GM23338 (cell line): ENCODE results near the gene JHY. TPM values are rescaled to one million over a fixed set of nuclear protein-coding genes. Genes with fewer than 3 reads are reported as not detected.

Experiments
- ATAC-seq: fragments of 200-7000 bp; cut with Tn5 transposase; 3 replicates; pipeline ENCODE4 v1.9.1; 2020
- DNase-seq: peaks from one replicate; pipeline ENCODE4 v3.0.0-alpha.2; 2015; ENCODE audit warnings: low spot score
- H2AFZ ChIP-seq: fragments of 200-600 bp; sonication (generic); 2 replicates; pipeline ENCODE4 v1.8.0; 2016; ENCODE audit warnings: antibody characterized with exemption, mild to moderate bottlenecking, moderate library complexity
- H3F3A ChIP-seq: fragments of 200-600 bp; sonication (generic); replicated peaks from 2 replicates; pipeline ENCODE4 v1.8.0; 2017; ENCODE audit warnings: antibody characterized with exemption, mixed run types, low read depth
- H3K27ac ChIP-seq: fragments of 200-600 bp; sonication (generic); 2 replicates; pipeline ENCODE4 v1.6.1; 2016; ENCODE audit warnings: low read depth
- H3K27me3 ChIP-seq: fragments of 200-600 bp; sonication (generic); 2 replicates; pipeline ENCODE4 v1.8.0; 2016; ENCODE audit warnings: mild to moderate bottlenecking, mixed run types, moderate library complexity; ENCODE audit not compliant: insufficient read depth
- H3K36me3 ChIP-seq: fragments of 200-600 bp; sonication (generic); 2 replicates; pipeline ENCODE4 v1.8.0; 2016; ENCODE audit warnings: mild to moderate bottlenecking; ENCODE audit not compliant: insufficient read depth
- H3K4me1 ChIP-seq: fragments of 200-600 bp; sonication (generic); 2 replicates; pipeline ENCODE4 v1.8.0; 2016; ENCODE audit warnings: mild to moderate bottlenecking, moderate library complexity; ENCODE audit not compliant: insufficient read depth
- H3K4me2 ChIP-seq: fragments of 200-600 bp; sonication (generic); 2 replicates; pipeline ENCODE4 v1.7.1; 2017; ENCODE audit warnings: mixed run types
- H3K4me3 ChIP-seq: fragments of 200-600 bp; sonication (generic); 2 replicates; pipeline ENCODE4 v1.6.1; 2016; ENCODE audit warnings: mixed run types
- H3K79me2 ChIP-seq: fragments of 200-600 bp; sonication (generic); replicated peaks from 2 replicates; pipeline ENCODE4 v1.8.0; 2017; ENCODE audit warnings: mild to moderate bottlenecking; ENCODE audit not compliant: insufficient read depth
- H3K9me2 ChIP-seq: fragments of 200-600 bp; sonication (generic); 2 replicates; pipeline ENCODE4 v1.8.0; 2017; ENCODE audit not compliant: insufficient read depth
- H4K20me1 ChIP-seq: fragments of 200-600 bp; sonication (generic); replicated peaks from 2 replicates; pipeline ENCODE4 v1.8.0; 2017; ENCODE audit warnings: mild to moderate bottlenecking; ENCODE audit not compliant: insufficient read depth
- H3K27ac Mint-ChIP-seq: 2 replicates; pipeline ENCODE4 v1.8.0; 2020; ENCODE audit warnings: inconsistent platforms, mild to moderate bottlenecking, moderate library complexity, mixed read lengths
- H3K27me3 Mint-ChIP-seq: 3 replicates; pipeline ENCODE4 v1.8.0; 2022; ENCODE audit warnings: low read depth, mild to moderate bottlenecking, moderate library complexity, mixed read lengths, inconsistent platforms; ENCODE audit not compliant: insufficient read depth, poor library complexity
- H3K36me3 Mint-ChIP-seq: 3 replicates; pipeline ENCODE4 v1.8.0; 2021; ENCODE audit warnings: low read depth, mild to moderate bottlenecking, inconsistent platforms, moderate library complexity, mixed read lengths
- H3K4me1 Mint-ChIP-seq: 3 replicates; pipeline ENCODE4 v1.8.0; 2020; ENCODE audit warnings: mild to moderate bottlenecking, inconsistent platforms, mixed read lengths
- H3K4me3 Mint-ChIP-seq: 3 replicates; pipeline ENCODE4 v1.8.0; 2021; ENCODE audit warnings: moderate library complexity, mild to moderate bottlenecking, inconsistent platforms, mixed read lengths
- H3K9me3 Mint-ChIP-seq: 3 replicates; pipeline ENCODE4 v1.8.0; 2020; ENCODE audit warnings: moderate library complexity, mild to moderate bottlenecking, inconsistent platforms, mixed read lengths
- CREB1 ChIP-seq: fragments of 250-450 bp; sonication (Bioruptor Pico); IDR thresholded peaks from 2 replicates; pipeline ENCODE4 v1.5.0; 2020; ENCODE audit warnings: low read depth, mild to moderate bottlenecking, moderate library complexity
- EZH2 ChIP-seq: fragments of 200-600 bp; sonication (generic); IDR thresholded peaks from one replicate; pipeline ENCODE4 v1.8.0; 2017; ENCODE audit warnings: antibody characterized with exemption, mild to moderate bottlenecking, low read depth; ENCODE audit not compliant: unreplicated experiment
- EZH2phosphoT487 ChIP-seq: fragments of 200-600 bp; sonication (generic); IDR thresholded peaks from one replicate; pipeline ENCODE4 v1.8.1; 2018; ENCODE audit warnings: antibody characterized with exemption; ENCODE audit not compliant: unreplicated experiment
- JUNB ChIP-seq: IDR thresholded peaks from one replicate; pipeline ENCODE4 v1.6.1; 2016; ENCODE audit warnings: antibody characterized with exemption; ENCODE audit not compliant: unreplicated experiment
- NANOG ChIP-seq: IDR thresholded peaks from 2 replicates; pipeline ENCODE4 v1.6.1; 2016; ENCODE audit warnings: antibody characterized with exemption, borderline replicate concordance
- POLR2AphosphoS5 ChIP-seq: IDR thresholded peaks from 2 replicates; pipeline ENCODE4 v1.6.1; 2016; ENCODE audit warnings: antibody characterized with exemption, low read depth
- STAT1 ChIP-seq: IDR thresholded peaks from one replicate; pipeline ENCODE4 v1.6.1; 2016; ENCODE audit warnings: antibody characterized with exemption; ENCODE audit not compliant: unreplicated experiment
- ZNF114 ChIP-seq: fragments of 250-450 bp; sonication (Bioruptor Pico); IDR thresholded peaks from 2 replicates; pipeline ENCODE4 v1.5.0; 2020; ENCODE audit warnings: mild to moderate bottlenecking, moderate library complexity
- ZNF331 ChIP-seq: fragments of 250-450 bp; sonication (Bioruptor Pico); IDR thresholded peaks from 2 replicates; pipeline ENCODE4 v1.5.0; 2020; ENCODE audit warnings: low read depth, mild to moderate bottlenecking, moderate library complexity
- polyA plus RNA-seq: library from polyadenylated mRNA; unstranded; fragments of >200 nt; fragmentation: Nextera tagmentation; extraction: Ambion mirVana; gene quantifications from 2 replicates; pipeline ENCODE4 v1.2.1, GENCODE V29; 2016
- total RNA-seq: library from RNA; depleted of rRNA; stranded (reverse); fragments of >200 nt; shearing (Covaris generic); gene quantifications from 2 replicates; pipeline ENCODE4 v1.2.3, GENCODE V29; 2014
- TF ChIP-seq, protein P1 (sequence below): IDR thresholded peaks from 2 replicates; pipeline ENCODE4 v1.6.1; 2016; ENCODE audit warnings: antibody characterized with exemption
- TF ChIP-seq, protein P2 (sequence below), 2 experiments: fragments of 200-600 bp in 1 of 2; sonication (generic) in 1 of 2; conservative IDR thresholded peaks; 2 replicates each; pipeline versions ENCODE4 v1.5.1 to v1.6.1; 2016 to 2017; ENCODE audit warnings: antibody characterized with exemption in 2 of 2, low read depth in 2 of 2, mild to moderate bottlenecking in 2 of 2, moderate library complexity in 1 of 2
- TF ChIP-seq, protein P3 (sequence below): fragments of 250-450 bp; sonication (Bioruptor Pico); IDR thresholded peaks from 2 replicates; pipeline ENCODE4 v1.5.0; 2020; ENCODE audit warnings: mild to moderate bottlenecking, moderate library complexity
- TF ChIP-seq, protein P4 (sequence below): IDR thresholded peaks from one replicate; pipeline ENCODE4 v1.6.1; 2018; ENCODE audit warnings: antibody characterized with exemption; ENCODE audit not compliant: unreplicated experiment

JHY gene
- total and polyA plus RNA-seq, 2 experiments from 2014 or later, result 0.94 to 0.97 TPM

DNA sequence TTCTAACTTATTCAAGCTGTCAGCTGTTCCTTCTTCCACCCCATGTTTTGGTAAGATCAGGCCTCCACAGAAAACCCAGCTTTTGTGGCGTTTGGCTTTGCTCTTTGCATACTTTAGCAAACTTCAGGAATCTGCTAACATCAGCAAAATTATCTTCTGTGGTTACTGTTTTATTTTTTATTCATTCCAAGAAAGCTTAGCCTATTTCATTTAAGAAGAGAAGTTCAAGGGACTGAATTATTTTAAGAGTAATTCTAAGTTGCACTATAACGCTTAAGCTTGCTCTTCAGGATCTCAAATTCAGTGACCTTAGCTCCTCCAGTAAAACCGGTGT is 1.1 kb downstream of the JHY start (continued):
- TF ChIP-seq CREB1 (CRISPR knock-in tag) (no peak), ZNF114 (CRISPR knock-in tag) (no peak), STAT1 (no peak), EZH2 (no peak), NANOG (no peak), EZH2phosphoT487 (no peak), POLR2AphosphoS5 (no peak)
- TF ChIP-seq, protein P1, sequence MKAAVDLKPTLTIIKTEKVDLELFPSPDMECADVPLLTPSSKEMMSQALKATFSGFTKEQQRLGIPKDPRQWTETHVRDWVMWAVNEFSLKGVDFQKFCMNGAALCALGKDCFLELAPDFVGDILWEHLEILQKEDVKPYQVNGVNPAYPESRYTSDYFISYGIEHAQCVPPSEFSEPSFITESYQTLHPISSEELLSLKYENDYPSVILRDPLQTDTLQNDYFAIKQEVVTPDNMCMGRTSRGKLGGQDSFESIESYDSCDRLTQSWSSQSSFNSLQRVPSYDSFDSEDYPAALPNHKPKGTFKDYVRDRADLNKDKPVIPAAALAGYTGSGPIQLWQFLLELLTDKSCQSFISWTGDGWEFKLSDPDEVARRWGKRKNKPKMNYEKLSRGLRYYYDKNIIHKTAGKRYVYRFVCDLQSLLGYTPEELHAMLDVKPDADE, result no peak
- TF ChIP-seq, protein P2, sequence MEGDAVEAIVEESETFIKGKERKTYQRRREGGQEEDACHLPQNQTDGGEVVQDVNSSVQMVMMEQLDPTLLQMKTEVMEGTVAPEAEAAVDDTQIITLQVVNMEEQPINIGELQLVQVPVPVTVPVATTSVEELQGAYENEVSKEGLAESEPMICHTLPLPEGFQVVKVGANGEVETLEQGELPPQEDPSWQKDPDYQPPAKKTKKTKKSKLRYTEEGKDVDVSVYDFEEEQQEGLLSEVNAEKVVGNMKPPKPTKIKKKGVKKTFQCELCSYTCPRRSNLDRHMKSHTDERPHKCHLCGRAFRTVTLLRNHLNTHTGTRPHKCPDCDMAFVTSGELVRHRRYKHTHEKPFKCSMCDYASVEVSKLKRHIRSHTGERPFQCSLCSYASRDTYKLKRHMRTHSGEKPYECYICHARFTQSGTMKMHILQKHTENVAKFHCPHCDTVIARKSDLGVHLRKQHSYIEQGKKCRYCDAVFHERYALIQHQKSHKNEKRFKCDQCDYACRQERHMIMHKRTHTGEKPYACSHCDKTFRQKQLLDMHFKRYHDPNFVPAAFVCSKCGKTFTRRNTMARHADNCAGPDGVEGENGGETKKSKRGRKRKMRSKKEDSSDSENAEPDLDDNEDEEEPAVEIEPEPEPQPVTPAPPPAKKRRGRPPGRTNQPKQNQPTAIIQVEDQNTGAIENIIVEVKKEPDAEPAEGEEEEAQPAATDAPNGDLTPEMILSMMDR (conservative IDR thresholded peaks at IDR 0.05; ENCODE audit: low read depth in 2 of 2), result no peak

DNA sequence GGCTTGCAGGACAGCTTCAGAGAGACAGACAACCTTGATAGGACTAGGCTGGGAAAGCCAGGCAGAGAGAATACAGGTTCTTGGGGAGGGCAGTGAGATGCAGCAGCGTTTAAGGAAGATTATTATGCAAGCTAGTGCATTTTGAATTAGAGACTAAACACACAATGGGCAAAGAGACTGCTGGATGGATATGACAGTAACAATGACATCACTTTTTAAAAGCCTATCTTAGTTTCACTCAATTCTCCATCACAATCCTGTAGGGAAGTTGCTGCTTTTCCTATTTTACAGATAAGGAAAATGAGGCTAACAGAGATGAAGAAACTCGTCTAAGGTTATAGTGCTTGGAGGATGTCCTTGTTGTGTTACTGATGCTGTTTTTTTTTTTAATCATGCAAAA is 5.6 kb downstream of the JHY start:
- Mint-ChIP-seq H3K27ac (no peak overlapping the region), H3K27me3 (peaks cover 7% of the 10 kb centered on the region), H3K4me3 (no peak overlapping the region), H3K9me3 (no peaks in the 10 kb centered on the region), H3K4me1 (peaks cover 13% of the 10 kb centered on the region; the same call in 2 of the 3 replicates), H3K36me3 (no peaks in the 10 kb centered on the region)
- no peaks in the 10 kb centered on the region for H3K79me2 ChIP-seq
- no peak overlapping the region for H3K4me2 ChIP-seq
- H3F3A ChIP-seq, result 0 out of 2 replicates have a peak, but pooled peaks cover 2% of the 10 kb centered on the region
- H2AFZ ChIP-seq, result no peak overlapping the region
- H3K27me3 ChIP-seq, result peaks cover 6% of the 10 kb centered on the region
- DNase-seq, result no peak
- no peak for ATAC-seq
- no peaks in the 10 kb centered on the region for H3K9me2 ChIP-seq
- no peak overlapping the region for H3K4me3 ChIP-seq
- no peak overlapping the region for H3K27ac ChIP-seq
- H3K4me1 ChIP-seq, result peaks cover 9% of the 10 kb centered on the region
- H3K36me3 ChIP-seq, result no peaks in the 10 kb centered on the region
- H4K20me1 ChIP-seq, result no peaks in the 10 kb centered on the region
- TF ChIP-seq, protein P1, result no peak
- no peak for TF ChIP-seq ZNF331 (CRISPR knock-in tag)
- no peak for TF ChIP-seq NANOG
- TF ChIP-seq JUNB, result no peak
- TF ChIP-seq, protein P3, sequence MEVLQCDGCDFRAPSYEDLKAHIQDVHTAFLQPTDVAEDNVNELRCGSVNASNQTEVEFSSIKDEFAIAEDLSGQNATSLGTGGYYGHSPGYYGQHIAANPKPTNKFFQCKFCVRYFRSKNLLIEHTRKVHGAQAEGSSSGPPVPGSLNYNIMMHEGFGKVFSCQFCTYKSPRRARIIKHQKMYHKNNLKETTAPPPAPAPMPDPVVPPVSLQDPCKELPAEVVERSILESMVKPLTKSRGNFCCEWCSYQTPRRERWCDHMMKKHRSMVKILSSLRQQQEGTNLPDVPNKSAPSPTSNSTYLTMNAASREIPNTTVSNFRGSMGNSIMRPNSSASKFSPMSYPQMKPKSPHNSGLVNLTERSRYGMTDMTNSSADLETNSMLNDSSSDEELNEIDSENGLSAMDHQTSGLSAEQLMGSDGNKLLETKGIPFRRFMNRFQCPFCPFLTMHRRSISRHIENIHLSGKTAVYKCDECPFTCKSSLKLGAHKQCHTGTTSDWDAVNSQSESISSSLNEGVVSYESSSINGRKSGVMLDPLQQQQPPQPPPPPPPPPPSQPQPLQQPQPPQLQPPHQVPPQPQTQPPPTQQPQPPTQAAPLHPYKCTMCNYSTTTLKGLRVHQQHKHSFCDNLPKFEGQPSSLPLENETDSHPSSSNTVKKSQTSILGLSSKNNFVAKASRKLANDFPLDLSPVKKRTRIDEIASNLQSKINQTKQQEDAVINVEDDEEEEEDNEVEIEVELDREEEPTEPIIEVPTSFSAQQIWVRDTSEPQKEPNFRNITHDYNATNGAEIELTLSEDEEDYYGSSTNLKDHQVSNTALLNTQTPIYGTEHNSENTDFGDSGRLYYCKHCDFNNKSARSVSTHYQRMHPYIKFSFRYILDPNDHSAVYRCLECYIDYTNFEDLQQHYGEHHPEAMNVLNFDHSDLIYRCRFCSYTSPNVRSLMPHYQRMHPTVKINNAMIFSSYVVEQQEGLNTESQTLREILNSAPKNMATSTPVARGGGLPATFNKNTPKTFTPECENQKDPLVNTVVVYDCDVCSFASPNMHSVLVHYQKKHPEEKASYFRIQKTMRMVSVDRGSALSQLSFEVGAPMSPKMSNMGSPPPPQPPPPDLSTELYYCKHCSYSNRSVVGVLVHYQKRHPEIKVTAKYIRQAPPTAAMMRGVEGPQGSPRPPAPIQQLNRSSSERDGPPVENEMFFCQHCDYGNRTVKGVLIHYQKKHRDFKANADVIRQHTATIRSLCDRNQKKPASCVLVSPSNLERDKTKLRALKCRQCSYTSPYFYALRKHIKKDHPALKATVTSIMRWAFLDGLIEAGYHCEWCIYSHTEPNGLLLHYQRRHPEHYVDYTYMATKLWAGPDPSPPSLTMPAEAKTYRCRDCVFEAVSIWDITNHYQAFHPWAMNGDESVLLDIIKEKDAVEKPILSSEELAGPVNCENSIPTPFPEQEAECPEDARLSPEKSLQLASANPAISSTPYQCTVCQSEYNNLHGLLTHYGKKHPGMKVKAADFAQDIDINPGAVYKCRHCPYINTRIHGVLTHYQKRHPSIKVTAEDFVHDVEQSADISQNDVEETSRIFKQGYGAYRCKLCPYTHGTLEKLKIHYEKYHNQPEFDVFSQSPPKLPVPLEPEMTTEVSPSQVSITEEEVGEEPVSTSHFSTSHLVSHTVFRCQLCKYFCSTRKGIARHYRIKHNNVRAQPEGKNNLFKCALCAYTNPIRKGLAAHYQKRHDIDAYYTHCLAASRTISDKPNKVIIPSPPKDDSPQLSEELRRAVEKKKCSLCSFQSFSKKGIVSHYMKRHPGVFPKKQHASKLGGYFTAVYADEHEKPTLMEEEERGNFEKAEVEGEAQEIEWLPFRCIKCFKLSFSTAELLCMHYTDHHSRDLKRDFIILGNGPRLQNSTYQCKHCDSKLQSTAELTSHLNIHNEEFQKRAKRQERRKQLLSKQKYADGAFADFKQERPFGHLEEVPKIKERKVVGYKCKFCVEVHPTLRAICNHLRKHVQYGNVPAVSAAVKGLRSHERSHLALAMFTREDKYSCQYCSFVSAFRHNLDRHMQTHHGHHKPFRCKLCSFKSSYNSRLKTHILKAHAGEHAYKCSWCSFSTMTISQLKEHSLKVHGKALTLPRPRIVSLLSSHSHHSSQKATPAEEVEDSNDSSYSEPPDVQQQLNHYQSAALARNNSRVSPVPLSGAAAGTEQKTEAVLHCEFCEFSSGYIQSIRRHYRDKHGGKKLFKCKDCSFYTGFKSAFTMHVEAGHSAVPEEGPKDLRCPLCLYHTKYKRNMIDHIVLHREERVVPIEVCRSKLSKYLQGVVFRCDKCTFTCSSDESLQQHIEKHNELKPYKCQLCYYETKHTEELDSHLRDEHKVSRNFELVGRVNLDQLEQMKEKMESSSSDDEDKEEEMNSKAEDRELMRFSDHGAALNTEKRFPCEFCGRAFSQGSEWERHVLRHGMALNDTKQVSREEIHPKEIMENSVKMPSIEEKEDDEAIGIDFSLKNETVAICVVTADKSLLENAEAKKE (CRISPR knock-in tag), result no peak
- TF ChIP-seq, protein P4, sequence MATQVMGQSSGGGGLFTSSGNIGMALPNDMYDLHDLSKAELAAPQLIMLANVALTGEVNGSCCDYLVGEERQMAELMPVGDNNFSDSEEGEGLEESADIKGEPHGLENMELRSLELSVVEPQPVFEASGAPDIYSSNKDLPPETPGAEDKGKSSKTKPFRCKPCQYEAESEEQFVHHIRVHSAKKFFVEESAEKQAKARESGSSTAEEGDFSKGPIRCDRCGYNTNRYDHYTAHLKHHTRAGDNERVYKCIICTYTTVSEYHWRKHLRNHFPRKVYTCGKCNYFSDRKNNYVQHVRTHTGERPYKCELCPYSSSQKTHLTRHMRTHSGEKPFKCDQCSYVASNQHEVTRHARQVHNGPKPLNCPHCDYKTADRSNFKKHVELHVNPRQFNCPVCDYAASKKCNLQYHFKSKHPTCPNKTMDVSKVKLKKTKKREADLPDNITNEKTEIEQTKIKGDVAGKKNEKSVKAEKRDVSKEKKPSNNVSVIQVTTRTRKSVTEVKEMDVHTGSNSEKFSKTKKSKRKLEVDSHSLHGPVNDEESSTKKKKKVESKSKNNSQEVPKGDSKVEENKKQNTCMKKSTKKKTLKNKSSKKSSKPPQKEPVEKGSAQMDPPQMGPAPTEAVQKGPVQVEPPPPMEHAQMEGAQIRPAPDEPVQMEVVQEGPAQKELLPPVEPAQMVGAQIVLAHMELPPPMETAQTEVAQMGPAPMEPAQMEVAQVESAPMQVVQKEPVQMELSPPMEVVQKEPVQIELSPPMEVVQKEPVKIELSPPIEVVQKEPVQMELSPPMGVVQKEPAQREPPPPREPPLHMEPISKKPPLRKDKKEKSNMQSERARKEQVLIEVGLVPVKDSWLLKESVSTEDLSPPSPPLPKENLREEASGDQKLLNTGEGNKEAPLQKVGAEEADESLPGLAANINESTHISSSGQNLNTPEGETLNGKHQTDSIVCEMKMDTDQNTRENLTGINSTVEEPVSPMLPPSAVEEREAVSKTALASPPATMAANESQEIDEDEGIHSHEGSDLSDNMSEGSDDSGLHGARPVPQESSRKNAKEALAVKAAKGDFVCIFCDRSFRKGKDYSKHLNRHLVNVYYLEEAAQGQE, result no peak
- TF ChIP-seq ZNF114 (CRISPR knock-in tag), result no peak
